ENCODE measurements around the gene CASP10.

DNA sequence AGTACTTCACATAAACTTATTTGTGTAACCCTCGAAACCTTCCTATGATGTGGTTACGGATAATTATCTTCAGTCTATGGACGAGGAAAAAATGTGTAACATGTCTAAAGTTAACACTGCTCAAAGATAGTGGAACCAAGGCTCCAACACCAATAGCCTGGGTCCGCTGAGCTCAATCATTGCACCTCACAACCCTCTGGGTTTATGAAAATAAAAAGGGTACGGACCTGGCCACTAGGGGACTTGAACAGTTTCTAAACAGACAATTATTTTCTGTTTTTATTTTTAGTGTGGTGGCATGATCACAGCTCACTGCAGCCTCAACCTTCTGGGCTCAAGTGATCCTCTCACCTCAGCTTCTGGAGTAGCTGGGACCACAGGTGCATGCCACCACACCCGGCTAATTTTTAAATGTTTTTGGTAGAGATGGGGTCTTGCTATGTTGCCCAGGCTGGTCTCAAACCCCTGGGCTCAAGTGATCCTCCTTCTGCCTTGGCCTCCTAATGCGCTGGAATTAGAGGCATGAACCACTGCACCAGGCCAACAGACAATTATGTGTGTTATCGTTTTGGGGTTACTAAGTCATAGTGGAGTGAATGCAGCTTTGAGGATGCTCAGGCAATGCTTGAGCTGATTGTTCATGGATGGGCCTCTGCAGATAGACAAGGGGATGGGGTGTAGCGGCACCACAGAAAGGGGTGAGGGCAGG, 87.5 kb downstream of the CASP10 start:
- TF ChIP-seq, protein P1, sequence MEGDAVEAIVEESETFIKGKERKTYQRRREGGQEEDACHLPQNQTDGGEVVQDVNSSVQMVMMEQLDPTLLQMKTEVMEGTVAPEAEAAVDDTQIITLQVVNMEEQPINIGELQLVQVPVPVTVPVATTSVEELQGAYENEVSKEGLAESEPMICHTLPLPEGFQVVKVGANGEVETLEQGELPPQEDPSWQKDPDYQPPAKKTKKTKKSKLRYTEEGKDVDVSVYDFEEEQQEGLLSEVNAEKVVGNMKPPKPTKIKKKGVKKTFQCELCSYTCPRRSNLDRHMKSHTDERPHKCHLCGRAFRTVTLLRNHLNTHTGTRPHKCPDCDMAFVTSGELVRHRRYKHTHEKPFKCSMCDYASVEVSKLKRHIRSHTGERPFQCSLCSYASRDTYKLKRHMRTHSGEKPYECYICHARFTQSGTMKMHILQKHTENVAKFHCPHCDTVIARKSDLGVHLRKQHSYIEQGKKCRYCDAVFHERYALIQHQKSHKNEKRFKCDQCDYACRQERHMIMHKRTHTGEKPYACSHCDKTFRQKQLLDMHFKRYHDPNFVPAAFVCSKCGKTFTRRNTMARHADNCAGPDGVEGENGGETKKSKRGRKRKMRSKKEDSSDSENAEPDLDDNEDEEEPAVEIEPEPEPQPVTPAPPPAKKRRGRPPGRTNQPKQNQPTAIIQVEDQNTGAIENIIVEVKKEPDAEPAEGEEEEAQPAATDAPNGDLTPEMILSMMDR (IDR thresholded peaks at IDR 0.05; ENCODE audit: borderline replicate concordance, extremely low read depth, low read length, poor library complexity, severe bottlenecking) = peak; percentile 10
- no peak for TF ChIP-seq EZH2 (IDR thresholded peaks at IDR 0.05; ENCODE audit: borderline replicate concordance, low read depth, low read length, severe bottlenecking)
